Activated T-cell treated with anti-CD3 and anti-CD28 coated beads, Interleukin-2, amount 50 U/mL, for 48 hours (primary cell): ENCODE data around the gene LCN6.
A peak's percentile ranks its signal among the peaks of the same experiment; 100 is the strongest.
"Not testable (repeated sequence)": the region's sequence is repeated elsewhere in the genome, so short reads cannot be mapped to it uniquely, and the experiment has no call there.

ENCODE experiments used
- DNase-seq, 2 experiments: peaks; one replicate each; pipeline ENCODE4 v3.0.0-alpha.2; 2020

Gene LCN6

DNA sequence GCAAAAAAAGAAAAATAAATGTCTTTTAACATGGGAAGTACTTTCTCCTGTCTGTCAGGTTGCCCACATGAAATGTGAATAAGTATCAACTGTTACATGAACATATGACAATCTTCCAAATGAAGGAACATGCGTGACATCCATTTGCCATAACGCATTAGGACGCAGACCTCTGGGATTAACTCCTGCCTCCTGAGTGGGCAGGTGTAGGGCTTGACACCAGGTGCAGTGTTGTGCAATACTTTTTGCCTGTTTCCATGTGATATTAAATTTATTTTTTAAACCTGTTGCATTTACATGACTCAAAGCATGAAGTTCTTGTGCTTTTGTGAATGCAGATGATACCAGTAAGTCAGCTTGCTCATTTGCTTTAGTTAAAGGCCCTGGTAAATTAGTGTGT is 34.1 kb upstream of the LCN6 start:
- DNase-seq = no peak

GRCh38 chr9:136779808-136780207 is 31.5 kb upstream of the LCN6 start:
- DNase-seq = no peak

DNA sequence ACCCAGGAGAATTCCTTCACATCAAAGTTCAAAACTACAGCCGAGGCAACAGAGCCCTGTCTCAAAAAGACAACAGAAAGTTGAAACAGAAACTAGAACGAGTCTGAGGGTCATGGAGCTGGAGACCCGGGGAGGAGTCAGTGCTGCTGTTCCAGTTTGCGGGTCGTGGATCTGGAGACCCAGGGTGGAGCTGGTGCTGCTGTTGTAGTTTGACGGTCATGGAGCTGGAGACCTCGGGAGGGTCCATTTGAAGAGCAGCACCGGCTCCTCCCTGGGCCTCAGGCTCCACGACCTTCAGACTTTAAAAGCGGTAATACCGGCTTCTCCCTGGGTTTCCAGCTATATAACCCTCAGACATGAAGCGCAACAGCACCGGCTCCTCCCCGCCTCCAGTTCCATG is 29.0 kb upstream of the LCN6 start:
- DNase-seq = no peak

DNA sequence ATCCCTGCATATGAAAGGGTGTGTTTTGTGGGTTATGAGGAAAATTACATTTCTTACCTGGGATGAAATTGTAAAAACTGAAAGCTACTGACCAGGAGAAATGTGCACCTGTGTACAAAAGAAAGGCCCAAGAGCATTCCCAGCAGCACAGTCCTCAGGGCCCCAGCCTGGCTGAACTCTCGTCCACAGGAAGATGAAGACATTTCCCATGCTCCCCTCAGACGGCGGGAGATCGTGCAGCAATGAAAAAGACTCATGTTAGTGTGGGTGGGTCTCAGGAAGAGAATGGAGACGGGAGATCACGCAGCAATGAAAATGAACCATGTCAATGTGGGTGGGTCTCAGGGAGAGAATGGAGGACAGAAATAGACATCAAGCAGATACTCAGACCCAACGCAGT is 28.6 kb upstream of the LCN6 start:
- no peak for DNase-seq

DNA sequence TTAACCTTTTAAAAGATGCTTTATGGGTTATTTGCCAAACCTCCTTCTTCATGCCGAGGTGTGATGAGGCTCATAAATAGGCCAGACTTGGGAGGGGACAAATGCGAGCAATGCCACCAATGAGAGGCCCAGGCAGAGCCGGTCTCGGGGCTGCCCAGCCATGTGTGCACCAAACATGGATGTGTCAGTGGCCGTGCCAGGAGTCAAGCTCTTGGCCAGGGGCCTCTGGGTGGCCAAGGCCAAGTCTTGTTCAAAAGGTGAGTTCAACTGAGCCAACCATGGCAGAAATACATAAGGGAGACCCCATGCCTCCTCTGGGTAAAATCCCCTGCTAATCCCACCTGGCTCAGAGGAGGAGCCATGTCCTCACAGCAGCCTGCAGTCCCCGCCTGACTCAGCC is 26.9 kb upstream of the LCN6 start:
- DNase-seq = no peak

- DNase-seq = no peak
Measured at GRCh38 chr9:136774416-136775045, 26.2 kb upstream of the LCN6 start.

- peak; percentile 44 to 56 for DNase-seq
Measured at GRCh38 chr9:136773386-136774044, 25.2 kb upstream of the LCN6 start.

DNA sequence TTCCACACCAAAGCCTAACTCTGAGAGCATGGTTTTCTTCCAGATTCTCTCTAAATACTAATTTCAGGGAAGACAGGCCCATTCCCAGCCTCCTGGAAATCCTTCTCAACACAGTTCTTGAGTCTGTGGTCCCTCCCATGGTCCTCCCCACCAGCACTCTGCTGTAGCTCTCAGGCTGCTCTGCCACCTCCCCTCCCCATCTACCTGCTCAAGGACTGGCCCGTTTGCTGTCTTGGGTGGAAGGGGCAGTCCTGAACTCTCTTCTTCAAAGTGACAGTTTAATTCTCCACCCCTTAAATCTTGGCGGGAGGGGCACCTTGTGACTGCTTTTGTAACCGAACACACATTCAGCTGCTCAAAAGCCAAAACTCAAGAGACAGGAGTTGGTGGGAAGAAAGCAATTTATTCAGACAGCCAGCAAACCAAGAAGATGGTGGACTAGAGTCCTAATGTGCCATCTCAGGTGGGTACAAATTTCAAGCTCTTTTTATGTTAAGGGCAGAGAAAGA is 23.6 kb upstream of the LCN6 start:
- DNase-seq = no peak

GRCh38 chr9:136769710-136770191 is 21.4 kb upstream of the LCN6 start:
- DNase-seq = peak; percentile 67 to 75

- peak; percentile 57 to 66 for DNase-seq
Measured at GRCh38 chr9:136766410-136767120, 18.2 kb upstream of the LCN6 start.

DNA sequence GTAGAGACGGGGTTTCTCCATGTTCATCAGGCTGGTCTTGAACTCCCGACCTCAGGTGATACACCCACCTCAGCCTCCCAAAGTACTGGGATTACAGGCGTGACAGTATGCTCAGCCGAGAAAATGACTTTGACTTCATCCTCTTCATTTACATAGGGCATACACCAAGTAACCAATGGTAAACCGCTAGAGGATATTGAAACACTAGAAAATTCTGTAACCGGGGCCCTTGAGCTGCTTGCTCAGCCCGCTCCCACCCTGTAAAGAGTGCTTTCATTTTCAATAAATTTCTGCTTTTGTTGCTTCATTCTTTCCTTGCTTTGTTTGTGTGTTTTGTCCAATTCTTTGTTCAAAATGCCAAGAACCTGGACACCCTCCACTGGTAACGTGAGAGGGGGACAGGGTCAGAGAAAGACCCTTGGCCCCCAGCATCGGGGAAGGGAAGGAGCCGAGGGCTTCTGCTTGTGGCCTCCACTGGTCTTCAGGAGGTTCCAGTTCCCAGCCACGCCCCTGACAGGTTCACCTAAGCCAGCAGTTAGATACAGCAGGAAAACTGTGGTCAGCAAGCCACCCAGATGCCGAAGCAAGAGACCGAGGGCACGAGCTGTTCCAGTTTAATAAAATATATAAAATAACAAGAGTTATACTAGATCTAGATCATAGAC is 17.6 kb upstream of the LCN6 start:
- not testable (repeated sequence) for DNase-seq

DNA sequence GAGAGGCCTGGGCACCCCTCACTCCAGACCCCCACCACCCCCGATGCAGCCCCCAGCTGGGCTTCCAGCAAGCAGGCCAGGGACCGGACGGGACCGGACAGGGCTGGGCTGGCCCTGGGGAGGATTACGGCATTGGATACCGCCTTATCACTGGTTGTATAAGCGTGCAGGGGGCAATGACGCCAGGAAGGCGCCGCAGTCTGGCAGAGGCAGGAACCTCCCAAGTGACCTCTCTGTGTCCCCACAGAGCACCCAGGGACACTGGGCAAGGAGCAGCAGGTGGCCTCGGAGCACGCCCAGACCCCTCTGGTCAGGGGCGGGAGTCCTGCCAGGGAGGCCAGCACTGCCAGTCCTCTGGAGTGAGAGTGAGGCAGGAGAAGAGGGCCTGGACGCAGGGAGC is 16.7 kb upstream of the LCN6 start:
- DNase-seq = no peak

- no peak for DNase-seq
Measured at GRCh38 chr9:136764301-136764891, 16.1 kb upstream of the LCN6 start, which contains the start of gene LCN15. LCN15 (minus strand) TSS chr9:136764518; CDS start chr9:136764488, 30 bp downstream.

GRCh38 chr9:136763649-136764035 is 15.3 kb upstream of the LCN6 start:
- DNase-seq = no peak

- peak; percentile 66 to 73 for DNase-seq
Measured at GRCh38 chr9:136762915-136763648, 14.8 kb upstream of the LCN6 start.

DNA sequence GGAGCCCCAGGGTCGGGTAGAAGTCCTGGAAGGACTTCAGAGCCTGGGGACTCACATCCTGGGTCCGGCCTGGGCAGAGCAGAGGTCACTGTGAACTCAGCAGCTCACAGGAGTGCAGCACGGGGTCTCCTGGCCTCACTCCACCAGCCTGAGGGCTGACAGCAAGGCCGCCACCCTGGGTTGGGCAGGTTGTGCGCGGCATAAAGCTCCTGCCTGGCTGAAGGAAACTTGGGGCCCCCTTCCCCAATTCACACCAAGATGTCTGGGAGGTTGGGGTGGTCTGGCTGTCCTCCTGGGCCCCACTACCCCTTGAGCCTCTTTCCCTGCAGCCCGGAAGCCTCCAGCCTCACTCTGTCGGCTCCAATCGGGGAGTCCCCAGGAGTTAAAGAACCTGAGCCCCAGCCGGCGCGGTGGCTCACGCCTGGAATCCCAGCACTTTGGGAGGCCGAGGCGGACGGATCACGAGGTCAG is 13.9 kb upstream of the LCN6 start:
- DNase-seq = no peak

DNA sequence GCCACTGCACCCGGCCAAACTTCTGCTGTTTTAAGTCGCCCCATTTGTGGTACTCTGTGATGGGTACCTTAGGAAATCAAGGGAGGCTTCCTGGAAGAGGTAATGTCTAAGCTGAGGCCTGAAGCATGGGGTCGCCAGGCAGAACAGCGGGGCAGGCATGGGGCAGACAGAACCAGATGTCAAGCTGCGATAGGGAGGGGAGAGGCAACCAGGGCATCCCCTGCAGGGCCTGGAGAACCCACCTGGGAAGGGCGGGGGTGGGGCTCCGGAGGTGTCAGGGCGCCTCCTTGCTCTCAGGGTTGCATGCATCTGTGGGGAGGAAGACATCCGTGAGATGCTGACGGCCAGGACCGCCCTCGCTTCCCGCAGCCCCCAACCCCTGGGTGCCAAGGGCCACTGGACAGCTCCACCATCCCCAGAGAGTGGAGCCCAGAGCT is 13.2 kb upstream of the LCN6 start:
- no peak for DNase-seq

DNA sequence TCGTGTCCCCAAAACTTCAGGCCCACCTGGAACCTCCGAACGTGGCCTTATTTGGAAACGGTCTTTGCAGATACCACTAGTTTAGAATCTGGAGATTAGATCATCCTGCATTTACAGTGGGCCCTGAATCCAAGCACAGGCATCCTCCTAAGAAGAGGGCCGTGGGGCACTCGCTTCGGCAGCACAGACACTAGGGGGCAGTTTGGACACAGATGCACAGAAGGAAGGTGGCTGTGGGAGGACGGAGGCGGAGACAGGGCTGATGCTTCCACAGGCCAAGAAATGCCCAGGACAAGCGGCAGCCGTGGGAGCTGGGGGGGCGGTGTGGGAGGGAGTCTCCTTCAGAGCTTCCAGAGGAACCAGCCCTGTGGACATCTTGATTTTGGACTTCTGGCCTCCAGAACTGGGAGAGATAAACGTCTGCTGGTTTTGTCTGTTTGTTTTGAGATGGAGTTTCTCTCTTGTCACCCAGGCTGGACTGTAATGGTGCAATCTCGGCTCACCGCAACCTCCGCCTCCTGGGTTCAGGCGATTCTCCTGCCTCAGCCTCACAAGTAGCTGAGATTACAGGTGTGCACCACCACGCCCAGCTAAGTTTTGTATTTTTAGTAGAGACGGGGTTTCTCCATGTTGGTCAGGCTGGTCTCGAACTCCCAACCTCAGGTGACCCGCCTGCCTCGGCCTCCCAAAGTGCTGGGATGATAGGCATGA is 12.7 kb upstream of the LCN6 start:
- peak in 1 of 2 experiments; percentile 54 for DNase-seq

DNA sequence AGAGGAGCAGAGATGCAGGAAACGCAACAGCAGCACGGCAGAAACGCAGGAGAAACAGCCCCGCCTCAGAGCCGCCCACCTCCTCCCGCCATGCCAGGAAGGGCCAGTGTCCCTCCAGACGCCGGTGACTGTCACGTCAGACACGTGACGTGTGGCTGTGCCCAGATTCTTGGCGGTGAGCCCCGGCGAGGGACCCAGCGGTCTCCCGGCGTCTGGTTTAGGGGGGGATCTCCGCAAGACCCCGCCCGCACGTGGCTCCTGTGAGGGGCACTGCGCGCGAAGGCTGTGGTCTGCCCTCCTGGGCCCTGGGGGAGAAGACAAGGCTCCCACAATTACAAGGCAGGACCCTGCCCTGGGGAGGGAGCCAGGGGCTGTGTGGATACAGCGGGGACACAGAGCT is 12.1 kb upstream of the LCN6 start:
- DNase-seq = no peak

DNA sequence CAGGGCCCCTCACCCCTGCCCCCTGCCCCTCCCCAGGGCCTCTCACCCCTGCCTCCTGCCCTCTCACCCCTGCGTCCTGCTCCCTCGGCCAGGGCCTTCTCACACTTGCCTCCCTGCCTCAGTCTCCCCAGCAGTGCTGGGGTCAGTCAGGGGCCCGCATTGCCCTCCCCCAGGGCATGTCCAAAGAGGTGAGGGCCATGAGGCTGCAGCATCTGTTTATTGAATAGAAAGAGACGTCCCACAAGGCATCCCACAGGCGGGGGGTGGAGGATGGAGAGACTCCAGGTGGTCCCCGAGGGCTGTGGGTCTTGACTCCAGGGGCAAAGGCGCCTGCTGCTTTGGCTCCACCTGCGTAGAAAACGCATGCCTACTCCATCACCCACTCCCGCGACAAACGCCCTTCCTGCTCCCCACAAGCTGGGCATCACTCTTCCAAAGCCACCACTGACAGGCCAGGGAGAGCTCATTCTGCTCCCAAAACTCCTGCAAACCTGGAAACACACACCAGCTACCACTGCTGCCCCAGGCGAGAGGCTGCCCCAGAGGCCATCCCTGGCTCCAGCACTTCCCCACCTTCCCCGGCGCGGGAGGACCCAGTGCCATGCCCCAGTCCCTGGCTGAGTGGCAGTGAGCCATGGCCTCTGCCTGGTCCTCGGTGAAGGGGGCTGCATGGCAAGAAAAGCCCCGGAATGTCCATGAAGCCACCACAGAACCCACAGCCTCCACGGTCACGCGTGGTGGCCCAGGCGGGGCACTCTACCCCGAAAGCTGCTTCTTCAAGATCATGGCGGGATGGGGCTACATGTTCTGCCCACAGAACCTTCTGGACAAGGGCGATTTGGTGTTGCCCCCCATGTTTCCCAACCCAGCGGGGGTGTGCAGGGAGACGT is 11.4 kb upstream of the LCN6 start:
- DNase-seq = no peak
